ENCODE data around the gene FRG2. TPM values are rescaled to one million over a fixed set of nuclear protein-coding genes. Genes with fewer than 3 reads are reported as not detected.
"Not testable (repeated sequence)": the region's sequence is repeated elsewhere in the genome, so short reads cannot be mapped to it uniquely, and the experiment has no call there.

The FRG2 gene
- total and polyA plus RNA-seq, 2 donors (not counting 3 experiments of a cell fraction or from before 2014, with no cell fraction given), result not detected

DNA sequence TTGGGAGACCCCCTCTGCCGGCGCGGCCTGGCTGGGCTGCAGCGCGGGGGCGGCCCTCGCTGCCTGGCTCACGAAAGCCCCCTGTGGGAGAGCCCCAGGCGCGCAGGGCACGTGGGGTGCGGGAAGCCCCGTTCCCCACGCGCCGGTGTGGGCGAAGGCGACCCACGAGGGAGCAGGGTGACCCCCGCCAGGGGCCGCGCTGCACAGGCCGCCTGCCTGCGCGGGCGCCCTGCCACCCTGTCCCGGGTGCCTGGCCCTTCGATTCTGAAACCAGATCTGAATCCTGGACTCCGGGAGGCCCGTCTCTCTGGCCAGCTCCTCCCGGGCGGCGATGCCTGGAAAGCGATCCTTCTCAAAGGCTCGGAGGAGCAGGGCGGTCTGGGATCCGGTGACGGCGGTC is 5.1 kb downstream of the FRG2 start:
- BruUV-seq (replicated peaks); H3K4me3 ChIP-seq (replicated peaks in 1 of 3; ENCODE audit: insufficient read depth in 1 of 3, low read depth in 1 of 3, low read length in 3 of 3); H3K9ac ChIP-seq (replicated peaks; ENCODE audit: extremely low read depth, insufficient read depth, low read length); H3K79me2 ChIP-seq (ENCODE audit: control insufficient read depth, insufficient read depth, low read length); dilution Hi-C loops (cut with MboI; ENCODE audit: extremely low pct_ligation_motif_present, low sequenced_read_pairs); H4K20me1 ChIP-seq (replicated peaks; ENCODE audit: control insufficient read depth, extremely low read depth, insufficient read depth, low read length); intact Hi-C loops (cut with micrococcal nuclease); H3K4me1 ChIP-seq (ENCODE audit: control insufficient read depth, extremely low read depth, insufficient read depth, low read length); DNase-seq (ENCODE audit: low read depth, low spot score); H3K9me3 ChIP-seq (replicated peaks; ENCODE audit: control insufficient read depth, insufficient read depth, low read length); POLR2A ChIA-PET; H3K9me1 ChIP-seq (replicated peaks; ENCODE audit: control insufficient read depth, extremely low read depth, insufficient read depth, low read length); FAIRE-seq; H3K27ac ChIP-seq (ENCODE audit: insufficient read depth, low read depth, low read length); H3K4me2 ChIP-seq (ENCODE audit: insufficient read depth, low read length); H3K36me3 ChIP-seq (ENCODE audit: control insufficient read depth in 2 of 2, extremely low read depth in 1 of 2, insufficient read depth in 2 of 2, low read length in 2 of 2); H2AFZ ChIP-seq (ENCODE audit: low read depth, low read length); CTCF ChIA-PET: not testable (repeated sequence)
- peak; percentile 42 for TF ChIP-seq EZH2 (IDR thresholded peaks at IDR 0.05; ENCODE audit: borderline replicate concordance, low read depth, low read length, severe bottlenecking)
- peaks cover 12 to 43% of the 10 kb centered on the region in 2 experiments for H3K27me3 ChIP-seq (ENCODE audit: control insufficient read depth in 2 of 2, insufficient read depth in 2 of 2, low read length in 2 of 2)

DNA sequence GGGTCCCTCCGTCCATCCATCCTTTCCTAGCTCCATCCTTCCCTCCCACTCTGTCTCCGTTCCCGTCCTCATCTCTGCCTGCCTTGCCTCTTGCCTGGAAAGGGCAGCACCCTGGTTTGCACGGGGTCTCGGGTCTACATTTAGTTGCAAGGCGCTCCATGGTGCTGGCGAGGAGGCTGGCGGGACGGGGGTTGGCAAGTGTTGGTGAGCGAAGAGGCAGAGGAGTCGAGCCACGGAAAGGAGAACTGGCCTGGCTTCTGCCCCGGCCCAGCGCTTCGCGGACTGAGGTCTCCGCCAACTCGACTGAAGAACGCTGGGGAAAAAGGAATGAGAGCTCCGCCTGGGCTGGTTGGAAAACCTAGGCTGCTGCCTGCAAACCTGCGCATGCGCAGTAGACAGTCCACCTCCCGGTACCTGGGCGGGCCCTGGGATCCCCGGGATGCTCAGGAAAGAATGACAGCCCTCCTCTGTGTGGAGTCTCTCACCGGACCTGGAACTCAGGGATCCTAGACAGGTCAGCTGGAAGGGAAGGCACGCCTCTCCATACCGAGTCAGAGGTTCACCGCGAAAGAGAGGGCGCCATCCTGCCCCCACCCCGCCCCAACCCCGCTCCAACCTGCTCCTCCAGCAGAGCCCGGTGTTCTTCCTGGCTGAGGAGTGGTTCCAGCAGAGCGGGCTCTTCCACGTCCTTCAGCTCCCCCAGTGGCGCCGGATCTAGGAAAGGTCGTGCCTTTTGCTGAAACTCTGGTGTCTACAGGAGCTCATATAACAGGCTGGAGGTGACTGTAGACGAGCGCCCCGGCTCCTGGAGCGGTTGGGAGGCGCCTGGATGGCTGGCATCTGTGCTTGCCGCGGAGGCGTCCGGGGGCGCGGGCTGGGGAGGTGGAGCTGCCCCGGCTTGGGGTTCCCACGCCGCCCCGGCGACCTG is 6.0 kb downstream of the FRG2 start:
- CTCF ChIA-PET, result no interaction called here
- intact Hi-C loops (cut with micrococcal nuclease) (no loop called here), dilution Hi-C loops (cut with MboI; ENCODE audit: extremely low pct_ligation_motif_present, low sequenced_read_pairs) (no loop called here)
- no peak overlapping the region for H2AFZ ChIP-seq (ENCODE audit: low read depth, low read length)
- no peaks in the 10 kb centered on the region for H3K4me1 ChIP-seq (ENCODE audit: control insufficient read depth, extremely low read depth, insufficient read depth, low read length)
- H3K79me2 ChIP-seq (ENCODE audit: control insufficient read depth, insufficient read depth, low read length), result no peaks in the 10 kb centered on the region
- no peaks in the 10 kb centered on the region for H3K9me3 ChIP-seq (replicated peaks; ENCODE audit: control insufficient read depth, insufficient read depth, low read length)
- no peak for TF ChIP-seq MYC (IDR thresholded peaks at IDR 0.05; ENCODE audit: low read depth, low read length)
- peak; percentile 59 for TF ChIP-seq EZH2 (IDR thresholded peaks at IDR 0.05; ENCODE audit: borderline replicate concordance, low read depth, low read length, severe bottlenecking)
- no peak for TF ChIP-seq MAX (IDR thresholded peaks at IDR 0.05; ENCODE audit: insufficient read depth, insufficient read length)
- TF ChIP-seq CTCF (IDR thresholded peaks at IDR 0.05; ENCODE audit: extremely low read depth in 1 of 2, insufficient read depth in 1 of 2, low read depth in 1 of 2, low read length in 2 of 2), result no peak
- TF ChIP-seq FOS (IDR thresholded peaks at IDR 0.05; ENCODE audit: borderline replicate concordance, insufficient read depth, low read length), result no peak
- TF ChIP-seq POLR2AphosphoS5 (IDR thresholded peaks at IDR 0.05; ENCODE audit: insufficient read depth, low read depth, low read length), result no peak
- no peaks in the 10 kb centered on the region for H3K36me3 ChIP-seq (ENCODE audit: control insufficient read depth in 2 of 2, extremely low read depth in 1 of 2, insufficient read depth in 2 of 2, low read length in 2 of 2)
- POLR2A ChIA-PET, result no interaction called here
- no peak for DNase-seq (ENCODE audit: low read depth, low spot score)
- H3K9me1 ChIP-seq (replicated peaks; ENCODE audit: control insufficient read depth, extremely low read depth, insufficient read depth, low read length), result no peaks in the 10 kb centered on the region
- no peak overlapping the region for H3K4me2 ChIP-seq (ENCODE audit: insufficient read depth, low read length)
- BruUV-seq (replicated peaks), result no TSS peak
- H3K27ac ChIP-seq (ENCODE audit: insufficient read depth, low read depth, low read length), result no peak overlapping the region
- no peak overlapping the region for H3K9ac ChIP-seq (replicated peaks; ENCODE audit: extremely low read depth, insufficient read depth, low read length)
- peak; percentile 4 for FAIRE-seq
- H3K27me3 ChIP-seq (ENCODE audit: control insufficient read depth in 2 of 2, insufficient read depth in 2 of 2, low read length in 2 of 2), result peaks cover 14 to 52% of the 10 kb centered on the region in 2 experiments
- H3K4me3 ChIP-seq (replicated peaks in 1 of 3; ENCODE audit: insufficient read depth in 1 of 3, low read depth in 1 of 3, low read length in 3 of 3), result no peak overlapping the region
- H4K20me1 ChIP-seq (replicated peaks; ENCODE audit: control insufficient read depth, extremely low read depth, insufficient read depth, low read length), result no peaks in the 10 kb centered on the region

GRCh38 chr4:190019859-190020463 is 7.1 kb downstream of the FRG2 start:
- H3K79me2 ChIP-seq (ENCODE audit: control insufficient read depth, insufficient read depth, low read length); H4K20me1 ChIP-seq (replicated peaks; ENCODE audit: control insufficient read depth, extremely low read depth, insufficient read depth, low read length); CTCF ChIA-PET; H3K9ac ChIP-seq (replicated peaks; ENCODE audit: extremely low read depth, insufficient read depth, low read length); H3K27ac ChIP-seq (ENCODE audit: insufficient read depth, low read depth, low read length); H3K4me3 ChIP-seq (replicated peaks in 1 of 3; ENCODE audit: insufficient read depth in 1 of 3, low read depth in 1 of 3, low read length in 3 of 3); intact Hi-C loops (cut with micrococcal nuclease); dilution Hi-C loops (cut with MboI; ENCODE audit: extremely low pct_ligation_motif_present, low sequenced_read_pairs); DNase-seq (ENCODE audit: low read depth, low spot score); H2AFZ ChIP-seq (ENCODE audit: low read depth, low read length); H3K4me1 ChIP-seq (ENCODE audit: control insufficient read depth, extremely low read depth, insufficient read depth, low read length); H3K9me1 ChIP-seq (replicated peaks; ENCODE audit: control insufficient read depth, extremely low read depth, insufficient read depth, low read length); H3K9me3 ChIP-seq (replicated peaks; ENCODE audit: control insufficient read depth, insufficient read depth, low read length); BruUV-seq (replicated peaks); H3K36me3 ChIP-seq (ENCODE audit: control insufficient read depth in 2 of 2, extremely low read depth in 1 of 2, insufficient read depth in 2 of 2, low read length in 2 of 2); H3K4me2 ChIP-seq (ENCODE audit: insufficient read depth, low read length); POLR2A ChIA-PET: not testable (repeated sequence)
- FAIRE-seq, result peak; percentile 87
- H3K27me3 ChIP-seq (ENCODE audit: control insufficient read depth in 2 of 2, insufficient read depth in 2 of 2, low read length in 2 of 2), result peaks cover 22 to 63% of the 10 kb centered on the region in 2 experiments
